ENCODE results near the gene ZNF716. TPM values are rescaled to one million over a fixed set of nuclear protein-coding genes. Genes with fewer than 3 reads are reported as not detected.
"Not testable (repeated sequence)": the region's sequence is repeated elsewhere in the genome, so short reads cannot be mapped to it uniquely, and the experiment has no call there.

ZNF716 gene
- total RNA-seq, 1 donor: not detected

- H3K4me3 ChIP-seq (ENCODE audit: low read length): no peak overlapping the region
- H3K27me3 ChIP-seq (ENCODE audit: insufficient read depth, low read length): no peaks in the 10 kb centered on the region
- no peaks in the 10 kb centered on the region for H3K4me1 ChIP-seq (ENCODE audit: insufficient read depth, low read length)
- H3K9me3 ChIP-seq (ENCODE audit: low read depth, low read length): no peaks in the 10 kb centered on the region
Measured at GRCh38 chr7:57416601-57417358, 33.2 kb upstream of the ZNF716 start.

DNA sequence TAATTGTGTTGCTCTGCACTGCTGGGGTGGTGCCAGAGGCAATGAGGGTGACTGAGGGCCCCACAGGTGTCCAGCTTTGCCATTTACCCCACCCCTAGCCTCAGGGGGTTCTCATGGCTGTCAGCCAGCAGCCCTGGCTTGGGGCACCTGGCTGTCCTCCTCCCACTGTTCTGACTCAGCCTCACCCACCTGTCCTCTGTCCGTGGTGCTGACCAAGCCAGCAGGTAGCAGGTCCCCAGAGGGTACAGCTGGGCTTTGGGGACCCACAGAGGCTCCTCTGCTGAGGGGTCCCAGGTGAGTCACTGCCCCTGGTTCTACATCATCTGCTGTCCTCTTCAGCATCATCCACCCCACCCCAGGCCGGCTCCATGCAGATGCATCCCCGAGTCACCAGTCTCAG lies 32.2 kb upstream of the ZNF716 start:
- no peaks in the 10 kb centered on the region for H3K27me3 ChIP-seq (ENCODE audit: insufficient read depth, low read length)
- H3K4me1 ChIP-seq (ENCODE audit: insufficient read depth, low read length): no peaks in the 10 kb centered on the region
- no peaks in the 10 kb centered on the region for H3K9me3 ChIP-seq (ENCODE audit: low read depth, low read length)
- H3K4me3 ChIP-seq (ENCODE audit: low read length): no peak overlapping the region

DNA sequence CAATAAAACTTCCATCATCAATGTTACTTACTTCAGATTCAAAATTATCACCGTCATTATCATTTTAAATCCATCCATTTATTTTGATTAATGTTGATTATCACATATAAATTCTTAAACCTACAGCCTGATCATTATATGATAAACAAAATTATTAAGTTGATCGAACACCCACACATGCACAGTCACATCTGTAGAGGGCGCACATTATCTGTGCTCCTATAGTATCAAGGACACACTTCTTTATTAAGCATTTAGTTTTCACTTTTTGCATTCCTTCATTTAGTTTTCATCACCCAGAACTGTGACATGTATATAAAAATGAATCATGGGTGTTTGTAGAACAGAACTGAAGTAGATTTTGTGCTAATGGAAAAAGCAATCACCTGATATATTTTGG lies 26.2 kb upstream of the ZNF716 start:
- Histone ChIP-seq H3K9me3 (ENCODE audit: low read depth, low read length) (no peaks in the 10 kb centered on the region), H3K4me3 (ENCODE audit: low read length) (no peak overlapping the region)

GRCh38 chr7:57424515-57425238 lies 25.3 kb upstream of the ZNF716 start:
- H3K27me3 ChIP-seq (ENCODE audit: insufficient read depth, low read length): no peaks in the 10 kb centered on the region
- no peak overlapping the region for H3K4me3 ChIP-seq (ENCODE audit: low read length)
- no peaks in the 10 kb centered on the region for H3K9me3 ChIP-seq (ENCODE audit: low read depth, low read length)
- H3K4me1 ChIP-seq (ENCODE audit: insufficient read depth, low read length): no peaks in the 10 kb centered on the region

More for the DNA sequence above, 26.2 kb upstream of the ZNF716 start:
- no peaks in the 10 kb centered on the region for H3K27me3 ChIP-seq (ENCODE audit: insufficient read depth, low read length)
- no peaks in the 10 kb centered on the region for H3K4me1 ChIP-seq (ENCODE audit: insufficient read depth, low read length)

- Histone ChIP-seq H3K9me3 (ENCODE audit: low read depth, low read length) (no peaks in the 10 kb centered on the region), H3K4me3 (ENCODE audit: low read length) (no peak overlapping the region), H3K27me3 (ENCODE audit: insufficient read depth, low read length) (no peaks in the 10 kb centered on the region), H3K4me1 (ENCODE audit: insufficient read depth, low read length) (no peaks in the 10 kb centered on the region)
Measured at GRCh38 chr7:57425239-57425944, 24.6 kb upstream of the ZNF716 start.

GRCh38 chr7:57425969-57426628 lies 23.9 kb upstream of the ZNF716 start:
- no peaks in the 10 kb centered on the region for H3K27me3 ChIP-seq (ENCODE audit: insufficient read depth, low read length)
- no peaks in the 10 kb centered on the region for H3K4me1 ChIP-seq (ENCODE audit: insufficient read depth, low read length)
- no peaks in the 10 kb centered on the region for H3K9me3 ChIP-seq (ENCODE audit: low read depth, low read length)
- H3K4me3 ChIP-seq (ENCODE audit: low read length): no peak overlapping the region

- Histone ChIP-seq H3K27me3 (ENCODE audit: insufficient read depth, low read length) (no peaks in the 10 kb centered on the region), H3K9me3 (ENCODE audit: low read depth, low read length) (no peaks in the 10 kb centered on the region), H3K4me1 (ENCODE audit: insufficient read depth, low read length) (no peaks in the 10 kb centered on the region), H3K4me3 (ENCODE audit: low read length) (no peak overlapping the region)
Measured at GRCh38 chr7:57426629-57427003, 23.4 kb upstream of the ZNF716 start.

- Histone ChIP-seq H3K4me3 (ENCODE audit: low read length) (no peak overlapping the region), H3K9me3 (ENCODE audit: low read depth, low read length) (no peaks in the 10 kb centered on the region), H3K4me1 (ENCODE audit: insufficient read depth, low read length) (no peaks in the 10 kb centered on the region), H3K27me3 (ENCODE audit: insufficient read depth, low read length) (no peaks in the 10 kb centered on the region)
Measured at GRCh38 chr7:57427146-57427545, 22.8 kb upstream of the ZNF716 start.

GRCh38 chr7:57427594-57427993 lies 22.4 kb upstream of the ZNF716 start:
- Histone ChIP-seq H3K9me3 (ENCODE audit: low read depth, low read length) (no peaks in the 10 kb centered on the region), H3K4me1 (ENCODE audit: insufficient read depth, low read length) (no peaks in the 10 kb centered on the region), H3K4me3 (ENCODE audit: low read length) (no peak overlapping the region), H3K27me3 (ENCODE audit: insufficient read depth, low read length) (no peaks in the 10 kb centered on the region)

DNA sequence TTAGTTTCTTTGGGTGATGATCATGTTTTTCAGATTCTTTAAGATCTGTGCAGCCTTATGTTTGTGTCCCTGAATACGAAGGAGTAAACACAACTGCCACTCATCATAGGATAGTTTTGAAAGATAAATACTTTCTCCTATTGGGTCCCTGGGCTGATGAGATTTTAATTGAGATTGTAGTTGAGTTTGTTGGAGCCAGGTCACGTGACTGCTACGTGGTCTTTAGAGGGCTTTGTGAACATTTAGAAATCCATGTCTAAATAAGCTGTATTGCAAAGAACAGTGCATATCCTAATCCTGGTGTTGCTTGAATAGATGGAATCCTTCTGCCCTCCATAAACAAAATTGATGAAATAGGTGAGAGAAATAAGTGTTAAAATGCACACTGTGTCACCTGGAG lies 17.4 kb upstream of the ZNF716 start:
- Histone ChIP-seq H3K4me1 (ENCODE audit: insufficient read depth, low read length) (no peaks in the 10 kb centered on the region), H3K9me3 (ENCODE audit: low read depth, low read length) (no peaks in the 10 kb centered on the region), H3K27me3 (ENCODE audit: insufficient read depth, low read length) (no peaks in the 10 kb centered on the region), H3K4me3 (ENCODE audit: low read length) (no peak overlapping the region)

GRCh38 chr7:57437581-57437980 lies 12.4 kb upstream of the ZNF716 start:
- Histone ChIP-seq H3K27me3 (ENCODE audit: insufficient read depth, low read length) (no peaks in the 10 kb centered on the region), H3K4me3 (ENCODE audit: low read length) (no peak overlapping the region), H3K4me1 (ENCODE audit: insufficient read depth, low read length) (no peaks in the 10 kb centered on the region), H3K9me3 (ENCODE audit: low read depth, low read length) (no peaks in the 10 kb centered on the region)

GRCh38 chr7:57438244-57438643 lies 11.7 kb upstream of the ZNF716 start:
- no peaks in the 10 kb centered on the region for H3K4me1 ChIP-seq (ENCODE audit: insufficient read depth, low read length)
- H3K4me3 ChIP-seq (ENCODE audit: low read length): no peak overlapping the region
- H3K9me3 ChIP-seq (ENCODE audit: low read depth, low read length): no peaks in the 10 kb centered on the region
- H3K27me3 ChIP-seq (ENCODE audit: insufficient read depth, low read length): no peaks in the 10 kb centered on the region

- no peak overlapping the region for H3K4me3 ChIP-seq (ENCODE audit: low read length)
- no peaks in the 10 kb centered on the region for H3K27me3 ChIP-seq (ENCODE audit: insufficient read depth, low read length)
- no peaks in the 10 kb centered on the region for H3K4me1 ChIP-seq (ENCODE audit: insufficient read depth, low read length)
- no peaks in the 10 kb centered on the region for H3K9me3 ChIP-seq (ENCODE audit: low read depth, low read length)
Measured at GRCh38 chr7:57443567-57443966, 6.4 kb upstream of the ZNF716 start.

GRCh38 chr7:57469186-57469828 lies 19.3 kb downstream of the ZNF716 start:
- not testable (repeated sequence) for H3K4me3 ChIP-seq (ENCODE audit: low read length); H3K27me3 ChIP-seq (ENCODE audit: insufficient read depth, low read length); H3K4me1 ChIP-seq (ENCODE audit: insufficient read depth, low read length)
- peaks cover 42% of the 10 kb centered on the region for H3K9me3 ChIP-seq (ENCODE audit: low read depth, low read length)

- not testable (repeated sequence) for H3K9me3 ChIP-seq (ENCODE audit: low read depth, low read length); H3K4me1 ChIP-seq (ENCODE audit: insufficient read depth, low read length); H3K27me3 ChIP-seq (ENCODE audit: insufficient read depth, low read length); H3K4me3 ChIP-seq (ENCODE audit: low read length)
Measured at GRCh38 chr7:57480304-57480703, 30.3 kb downstream of the ZNF716 start.

Measured in mononuclear cell (primary cell).